GM19397 (cell line): Measurements from ENCODE around the gene C16orf74.

ENCODE experiments used
- ATAC-seq: cut with Tn5 transposase; IDR thresholded peaks from one replicate; pipeline ENCODE4 v1.9.1; 2021; ENCODE audit warnings: mild to moderate bottlenecking, moderate library complexity; ENCODE audit not compliant: unreplicated experiment

The C16orf74 gene

DNA sequence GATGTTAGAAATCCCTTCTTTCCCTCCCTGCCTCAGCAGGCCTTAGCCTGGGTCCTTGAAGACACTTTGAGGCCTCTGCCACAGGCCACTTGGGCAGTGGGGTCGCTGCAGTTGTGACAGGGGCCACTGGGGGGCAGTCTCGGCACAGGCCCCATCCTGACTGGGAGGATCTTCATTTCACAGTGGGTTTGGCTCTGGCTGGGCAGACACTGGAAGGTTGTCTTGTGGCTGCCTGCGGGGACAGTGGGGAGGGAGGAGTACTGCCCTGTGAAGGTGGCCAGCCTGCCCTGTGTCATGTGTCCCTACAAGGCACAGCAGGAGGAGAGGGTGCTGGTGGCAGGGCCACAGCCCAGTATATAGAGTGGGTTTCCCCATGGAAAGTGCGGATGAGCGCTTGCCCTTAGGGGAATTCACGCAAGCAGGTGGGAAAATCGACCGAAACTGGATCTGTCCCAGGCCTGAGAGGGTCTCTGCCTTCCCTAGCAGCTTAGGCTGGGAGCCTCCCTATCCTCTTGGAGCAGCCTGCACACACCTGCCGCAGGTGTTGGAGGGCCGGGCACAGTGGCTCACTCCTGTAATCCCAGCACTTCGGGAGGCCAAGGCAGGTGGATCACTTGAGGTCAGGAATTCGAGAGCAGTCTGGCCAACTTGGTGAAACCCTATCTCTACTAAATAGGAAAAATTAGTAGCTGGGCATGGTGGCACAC lies 90.9 kb downstream of the C16orf74 start:
- no peak for ATAC-seq

DNA sequence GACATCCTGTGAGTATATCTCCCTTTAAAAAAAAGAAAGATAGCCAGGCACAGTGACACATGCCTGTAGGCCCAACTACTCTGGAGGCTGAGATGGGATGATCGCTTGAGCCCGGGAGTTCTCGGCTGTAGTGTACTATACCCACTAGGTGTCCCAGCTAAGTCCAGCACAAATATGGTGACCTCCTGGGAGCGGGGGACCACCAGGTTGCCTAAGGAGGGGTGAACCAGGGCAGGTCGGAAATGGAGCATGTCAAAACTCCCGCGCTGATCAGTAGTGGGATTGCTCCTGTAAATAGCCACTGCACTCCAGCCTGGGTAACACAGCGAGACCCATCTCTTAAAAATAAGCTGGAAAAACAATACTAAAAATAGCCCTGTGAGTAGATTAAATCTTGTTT lies 91.6 kb downstream of the C16orf74 start:
- no peak for ATAC-seq

DNA sequence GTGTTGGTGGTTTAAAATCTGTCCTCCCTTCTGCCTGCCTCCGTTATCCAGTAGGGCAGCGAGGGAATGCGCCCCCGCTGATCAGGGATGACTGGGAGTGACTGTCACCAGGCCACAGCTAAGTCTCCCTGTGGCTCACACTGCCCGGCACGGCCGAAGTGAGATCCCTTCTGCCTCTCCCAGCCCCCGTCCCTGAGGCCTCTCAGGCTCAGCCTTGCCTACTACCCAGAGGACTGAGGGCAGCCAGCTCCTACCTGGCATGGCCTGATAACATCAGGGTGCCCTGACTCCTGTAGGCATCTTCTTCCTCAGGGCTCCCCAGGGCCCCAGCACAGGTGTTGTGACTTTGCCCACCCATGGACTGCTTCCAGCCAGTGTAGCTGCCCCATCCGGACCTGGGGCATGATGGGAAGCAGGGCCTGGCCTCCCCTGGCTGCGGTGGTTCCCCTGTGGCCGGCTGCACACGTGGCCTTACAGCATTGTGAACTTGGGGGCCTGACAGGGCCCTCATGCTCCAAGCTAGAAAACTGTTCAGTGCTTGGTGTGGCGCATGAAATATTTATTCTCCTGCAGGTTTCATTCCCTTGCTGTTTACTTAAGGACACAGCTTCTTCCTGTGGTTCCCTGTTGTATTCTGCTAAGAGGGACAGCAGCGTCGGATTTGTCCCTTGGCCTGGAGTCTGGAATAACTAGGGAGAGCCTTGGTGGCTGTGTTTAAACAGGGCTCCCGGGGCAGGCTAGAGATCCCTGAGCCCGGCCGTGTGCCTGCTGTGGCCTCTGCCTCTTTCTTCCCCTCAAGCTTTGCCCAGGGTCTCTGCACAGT lies 92.2 kb downstream of the C16orf74 start:
- no peak for ATAC-seq

DNA sequence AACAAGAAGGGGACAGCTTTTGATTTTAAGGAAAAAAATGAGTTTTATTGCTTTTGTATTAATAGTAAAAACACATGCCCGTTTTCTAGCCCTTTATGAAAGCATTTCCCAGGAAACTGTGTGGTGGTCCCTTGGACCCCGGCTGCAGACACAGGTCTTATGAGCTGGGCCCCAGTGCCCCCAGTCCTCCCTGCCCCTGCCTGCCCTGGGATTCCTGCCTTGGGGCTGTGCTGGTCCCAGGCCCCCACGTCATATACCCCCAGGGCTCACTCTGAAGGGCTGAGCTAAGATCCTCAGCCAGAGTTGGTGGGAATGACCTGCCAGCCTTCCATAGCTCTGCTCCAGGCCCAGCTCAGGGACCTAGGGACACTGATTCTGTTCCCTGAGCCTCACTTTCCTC lies 92.9 kb downstream of the C16orf74 start:
- no peak for ATAC-seq
